ENCODE measurements around the gene TYW1. TPM values are rescaled to one million over a fixed set of nuclear protein-coding genes. Genes with fewer than 3 reads are reported as not detected.
"Not testable (repeated sequence)": the region's sequence is repeated elsewhere in the genome, so short reads cannot be mapped to it uniquely, and the experiment has no call there.

Gene TYW1
- polyA plus RNA-seq, 4 donors = 23.0 to 25.6 (median 24.2) TPM

DNA sequence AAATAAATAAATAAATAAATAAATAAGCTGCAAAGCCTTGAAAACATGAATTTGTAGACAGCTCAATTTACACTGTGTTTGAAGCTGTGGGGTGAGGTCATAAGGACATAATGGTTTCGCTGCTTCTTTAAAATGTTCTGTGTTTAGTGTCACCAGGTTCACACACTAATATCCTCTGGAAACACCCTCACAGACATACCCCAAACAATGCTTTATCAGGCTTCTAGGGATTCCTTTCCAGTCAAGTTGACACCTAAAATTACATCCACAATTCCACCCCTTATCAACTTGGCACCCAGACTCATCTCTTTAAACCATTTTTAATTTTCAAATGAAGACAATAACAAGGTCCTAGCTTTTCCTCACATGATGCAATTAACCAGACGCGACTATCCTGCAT, 7.1 kb upstream of the TYW1 start:
- DNase-seq (ENCODE audit: low read depth in 4 of 4, low spot score in 2 of 4) = not testable (repeated sequence)

DNA sequence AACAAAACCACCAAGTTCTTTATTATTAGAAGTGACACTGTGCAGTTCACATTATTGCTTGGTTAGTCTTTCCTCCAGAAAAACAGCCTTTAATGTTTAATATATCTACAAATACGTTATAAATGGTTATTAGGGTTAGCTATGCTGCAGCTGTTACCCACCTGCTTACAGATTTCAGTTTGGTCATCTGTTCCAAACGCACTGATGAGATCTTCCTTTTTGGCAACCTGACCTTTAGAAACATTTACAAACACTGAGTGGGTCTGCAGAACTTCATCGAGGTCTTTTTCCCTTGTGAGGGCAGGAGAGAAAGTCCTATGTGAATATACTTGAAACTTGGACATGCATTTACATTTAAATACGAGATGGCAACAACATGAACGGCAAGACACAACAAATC, 2.6 kb upstream of the TYW1 start:
- not testable (repeated sequence) for DNase-seq (ENCODE audit: low read depth in 4 of 4, low spot score in 2 of 4)

DNA sequence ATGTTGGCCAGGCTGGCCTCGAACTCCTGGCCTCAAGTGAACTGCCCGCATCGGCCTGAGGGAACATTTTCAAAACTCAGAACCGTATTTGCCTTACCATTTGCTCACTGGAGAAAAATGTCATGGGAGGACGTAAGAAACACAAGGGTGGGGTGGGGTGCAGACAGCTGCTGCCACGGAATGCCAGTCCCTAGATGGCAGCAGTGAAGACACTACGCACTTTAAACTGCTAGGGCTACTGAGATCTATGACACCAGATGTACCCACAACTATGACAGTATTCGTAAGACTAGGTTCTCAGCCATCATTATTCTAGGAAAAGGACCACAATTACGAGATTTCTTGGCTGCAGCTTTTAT, 2.0 kb upstream of the TYW1 start:
- DNase-seq (ENCODE audit: low read depth in 4 of 4, low spot score in 2 of 4) = peak; percentile 11 to 37 (median 27)

DNA sequence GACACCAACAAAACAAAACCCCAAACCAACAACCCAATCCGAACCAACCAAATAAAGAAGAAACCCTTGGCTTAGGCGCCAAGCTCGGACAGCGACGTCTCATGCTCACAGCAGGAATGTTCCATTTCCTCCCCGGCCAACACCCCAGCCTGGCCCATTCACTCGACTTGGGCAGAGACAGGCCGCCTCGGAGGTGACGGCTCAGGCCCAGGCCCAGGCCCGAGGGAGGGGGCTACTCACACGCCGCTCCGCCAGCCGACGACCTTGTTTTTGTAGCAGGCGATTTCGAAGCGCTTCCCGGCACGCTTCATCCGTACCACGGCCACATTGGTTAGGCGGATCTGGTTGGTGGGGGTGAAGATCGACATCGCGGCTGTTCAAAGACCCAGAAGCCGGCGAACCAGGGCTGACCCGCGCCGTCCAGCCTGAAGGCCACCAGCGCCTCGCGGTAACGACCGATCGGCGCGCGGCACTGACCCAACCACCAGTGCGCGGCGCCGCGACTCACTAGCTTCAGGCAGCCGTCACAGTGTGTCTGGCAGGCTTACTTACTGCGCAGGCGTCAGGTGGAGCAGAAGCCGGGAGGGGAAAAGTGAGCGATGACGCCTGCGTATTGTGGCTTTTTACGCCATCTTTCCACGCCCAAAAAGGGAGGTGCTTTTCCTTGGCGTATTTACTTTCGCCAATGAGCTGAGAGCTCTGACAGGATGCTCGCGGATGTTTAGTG, 1.4 kb upstream of the TYW1 start, which contains the start of gene SBDS:
TSS of gene SBDS (minus strand) at position 537 of the 727 bp plus-strand sequence. CDS start at position 368, 169 bp downstream.
- DNase-seq (ENCODE audit: low read depth in 4 of 4, low spot score in 2 of 4) = peak; percentile 84 to 97 (median 90)

DNA sequence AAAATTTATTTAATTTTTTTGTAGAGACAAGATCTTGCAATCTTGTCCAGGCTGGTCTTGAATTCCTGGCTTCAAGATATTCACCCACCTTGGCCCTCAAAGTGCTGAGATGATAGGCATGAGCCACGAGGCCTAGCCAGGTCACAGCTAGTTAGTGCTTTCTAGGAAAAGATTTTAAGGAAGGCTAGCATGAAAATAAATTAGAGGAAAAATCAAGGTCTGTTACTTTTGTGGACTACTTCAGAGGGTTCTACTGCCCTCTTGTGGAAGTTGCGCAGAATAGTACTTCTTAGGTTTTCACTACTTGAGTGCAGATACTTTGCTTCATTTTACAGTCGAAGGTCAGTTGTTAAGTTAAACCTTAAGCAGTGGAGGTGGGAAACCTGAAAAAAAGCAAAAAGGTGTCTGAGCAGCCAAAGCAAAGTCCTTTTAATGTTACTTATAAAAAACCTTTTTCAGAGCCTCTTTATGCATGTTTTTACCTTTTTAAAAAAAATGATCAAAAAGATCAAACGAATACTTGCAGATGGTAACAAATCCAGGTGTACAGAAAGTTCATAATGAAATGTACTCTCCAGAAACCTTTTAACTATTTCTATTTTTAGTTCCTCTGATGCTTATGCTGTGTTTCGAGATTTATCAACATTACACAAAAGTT, 4.1 kb downstream of the TYW1 start:
- DNase-seq (ENCODE audit: low read depth in 4 of 4, low spot score in 2 of 4) = not testable (repeated sequence)

DNA sequence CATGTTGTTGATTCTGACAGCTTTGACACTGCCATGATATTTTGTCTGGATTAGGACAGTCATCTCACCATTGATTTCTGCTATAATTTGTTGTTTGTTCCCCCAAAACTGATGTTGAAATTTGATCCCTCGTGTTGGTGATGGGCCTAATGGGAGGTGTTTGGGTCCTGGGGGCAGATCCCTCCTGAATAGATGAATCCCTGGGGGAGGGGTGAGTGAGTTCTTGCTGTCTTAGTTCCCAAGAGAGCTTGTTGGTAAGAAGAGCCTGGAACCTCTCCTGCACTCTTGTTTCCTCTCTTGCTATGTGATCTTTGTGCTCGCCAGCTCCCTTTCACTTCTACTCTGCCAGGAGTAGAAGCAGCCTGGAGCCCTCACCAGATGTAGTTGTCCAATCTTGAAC, 7.5 kb downstream of the TYW1 start:
- not testable (repeated sequence) for DNase-seq (ENCODE audit: low read depth in 4 of 4, low spot score in 2 of 4)

DNA sequence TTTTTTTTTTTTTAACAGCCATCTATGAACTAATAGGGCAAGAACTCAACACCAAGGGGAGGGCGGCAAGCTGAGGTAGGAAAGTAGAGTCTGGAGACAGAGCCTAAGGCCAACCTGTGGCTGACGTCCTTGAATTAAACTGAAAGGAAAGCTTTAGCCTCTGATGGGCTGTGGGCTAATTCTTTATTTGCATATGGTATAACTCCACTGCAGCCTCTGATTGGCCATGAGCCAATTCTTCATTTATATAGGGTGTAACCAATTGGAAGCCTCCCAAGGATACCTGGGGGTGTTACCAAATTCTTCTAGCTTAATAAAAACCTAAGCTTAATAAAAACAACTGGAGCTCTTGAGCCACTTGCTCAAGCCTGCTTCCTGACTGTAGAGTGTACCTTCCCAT, 10.3 kb downstream of the TYW1 start:
- DNase-seq (ENCODE audit: low read depth in 4 of 4, low spot score in 2 of 4) = no peak

DNA sequence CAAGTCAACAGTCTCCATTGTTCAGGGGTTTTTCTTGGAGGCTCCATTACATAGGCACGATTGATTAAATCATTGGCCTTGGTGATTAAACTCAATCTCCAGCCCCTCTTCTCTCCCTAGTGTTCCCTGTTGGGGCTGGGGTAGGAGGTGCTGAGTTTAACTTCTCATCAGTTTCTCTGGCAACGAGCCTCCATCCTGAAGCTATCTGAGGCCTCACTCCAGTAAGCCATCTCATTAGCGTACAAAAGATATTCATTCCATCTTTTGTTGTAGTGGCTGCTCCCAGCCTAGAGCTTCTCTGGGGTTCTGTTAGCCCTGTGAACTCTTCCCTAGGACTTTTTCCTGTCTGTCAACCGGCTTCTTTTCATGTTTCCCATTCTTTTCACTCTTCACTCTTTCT, 11.6 kb downstream of the TYW1 start:
- no peak for DNase-seq (ENCODE audit: low read depth in 4 of 4, low spot score in 2 of 4)

DNA sequence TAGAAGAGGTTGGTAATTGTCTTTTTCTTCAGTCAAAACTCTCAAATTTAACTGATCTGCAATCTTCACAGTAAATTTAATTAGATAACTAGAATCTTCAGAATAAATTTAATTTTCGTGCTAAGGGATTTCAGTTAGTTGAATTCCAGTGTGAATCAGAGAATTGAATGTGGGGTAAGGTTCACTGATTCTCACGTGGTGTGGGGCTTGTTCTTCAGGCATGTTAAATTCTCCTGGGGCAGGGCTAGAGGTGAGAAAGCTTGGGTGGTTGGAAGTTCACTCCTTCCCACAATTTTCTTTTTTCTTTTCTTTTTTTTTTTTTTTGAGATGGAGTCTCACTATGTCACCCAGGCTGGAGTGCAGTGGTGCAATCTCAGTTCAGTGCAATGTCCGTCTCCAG, 13.0 kb downstream of the TYW1 start:
- DNase-seq (ENCODE audit: low read depth in 4 of 4, low spot score in 2 of 4) = not testable (repeated sequence)

DNA sequence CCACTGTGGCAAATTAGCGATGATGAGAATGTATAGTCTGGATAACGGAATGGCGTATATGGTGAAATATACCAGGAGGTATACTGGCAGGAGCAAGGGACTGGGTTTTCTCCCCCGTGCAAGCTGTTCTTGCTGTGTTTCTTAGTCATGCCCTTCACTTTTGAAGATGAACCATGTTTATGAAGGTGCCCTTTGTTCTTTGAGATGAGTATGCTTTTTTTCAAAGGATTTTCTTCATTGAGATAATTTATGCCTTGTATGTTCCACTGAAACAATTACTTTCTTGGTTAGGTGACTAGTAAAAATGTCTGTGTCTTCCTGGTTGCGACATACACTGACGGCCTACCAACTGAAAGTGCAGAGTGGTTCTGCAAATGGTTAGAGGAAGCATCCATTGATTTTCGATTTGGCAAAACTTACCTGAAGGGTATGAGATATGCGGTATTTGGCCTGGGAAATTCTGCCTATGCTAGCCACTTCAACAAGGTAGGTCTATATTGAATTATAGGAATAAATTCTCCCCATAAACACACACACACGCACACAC, 17.5 kb downstream of the TYW1 start:
- not testable (repeated sequence) for DNase-seq (ENCODE audit: low read depth in 4 of 4, low spot score in 2 of 4)

DNA sequence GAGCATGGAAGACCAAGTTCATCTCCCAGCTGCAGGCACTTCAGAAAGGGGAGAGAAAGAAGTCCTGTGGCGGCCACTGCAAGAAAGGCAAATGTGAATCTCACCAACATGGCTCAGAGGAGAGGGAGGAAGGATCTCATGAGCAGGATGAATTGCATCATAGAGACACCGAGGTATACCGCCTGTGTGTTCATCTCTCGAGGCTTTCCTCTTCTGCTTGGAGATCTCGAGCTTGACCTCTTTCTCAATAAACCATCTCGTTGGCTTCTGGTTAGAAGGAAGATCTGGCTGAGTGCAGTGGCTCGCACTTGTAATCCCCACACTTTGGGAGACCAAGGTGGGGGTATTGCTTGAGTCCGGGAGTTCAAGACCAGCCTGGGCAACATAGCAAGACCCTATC, 21.3 kb downstream of the TYW1 start:
- DNase-seq (ENCODE audit: low read depth in 4 of 4, low spot score in 2 of 4) = not testable (repeated sequence)

DNA sequence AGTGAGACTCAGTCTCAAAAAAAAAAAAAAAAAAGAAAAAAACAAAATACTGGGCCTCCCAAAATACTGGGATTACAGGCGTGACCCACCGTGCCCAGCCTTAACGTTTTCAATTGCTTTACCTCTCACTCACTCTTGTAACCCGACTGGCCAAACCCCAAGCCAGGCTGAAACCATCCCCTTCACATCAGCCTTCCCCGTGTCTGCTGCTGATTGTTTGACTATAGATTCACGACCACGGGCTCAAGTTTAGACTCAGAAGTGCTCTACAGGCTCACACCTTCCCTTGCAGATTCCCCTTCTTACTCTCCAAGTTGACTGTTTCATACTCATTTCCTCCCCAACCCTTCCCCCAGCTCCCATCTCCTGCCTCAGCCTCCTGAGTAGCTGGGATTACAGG, 22.3 kb downstream of the TYW1 start:
- DNase-seq (ENCODE audit: low read depth in 4 of 4, low spot score in 2 of 4) = no peak

DNA sequence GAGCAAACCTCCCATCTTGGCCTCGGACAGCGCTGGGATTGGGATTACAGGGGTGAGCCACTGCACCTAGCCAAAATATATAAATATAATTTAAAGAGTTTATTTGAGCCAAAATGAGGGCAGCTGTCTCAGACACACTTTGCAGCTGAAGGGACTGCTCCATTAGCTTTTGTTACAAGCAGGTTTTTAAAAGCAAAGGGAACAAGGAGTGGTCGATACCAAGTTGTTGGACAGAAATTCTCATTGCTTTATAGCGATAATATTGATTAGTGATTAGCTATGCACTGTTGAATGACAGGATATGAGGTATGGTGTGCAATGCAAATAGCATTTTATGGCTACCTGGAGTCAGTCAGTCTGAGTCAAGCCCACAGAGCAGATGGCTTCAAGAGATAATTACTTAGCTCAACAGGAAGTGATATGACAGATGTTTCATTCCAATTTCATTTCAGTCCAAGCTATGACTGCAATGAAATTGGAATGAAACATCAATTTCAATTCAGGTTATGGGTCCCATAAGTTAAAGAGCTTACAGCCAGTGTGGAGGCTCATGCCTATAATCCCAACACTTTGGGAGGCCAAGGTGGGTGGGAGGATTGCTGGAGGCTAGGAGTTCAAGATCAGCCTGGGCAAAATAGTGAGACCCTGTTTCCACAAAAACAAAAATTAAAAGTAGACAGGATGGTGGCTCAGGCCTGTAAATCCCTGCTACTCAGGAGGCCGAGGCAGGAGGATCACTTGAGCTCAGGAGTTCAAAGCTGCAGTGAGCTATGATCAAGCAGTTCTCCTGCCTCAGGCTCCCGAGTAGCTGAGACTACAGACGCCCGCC, 23.1 kb downstream of the TYW1 start:
- DNase-seq (ENCODE audit: low read depth in 4 of 4, low spot score in 2 of 4) = no peak

DNA sequence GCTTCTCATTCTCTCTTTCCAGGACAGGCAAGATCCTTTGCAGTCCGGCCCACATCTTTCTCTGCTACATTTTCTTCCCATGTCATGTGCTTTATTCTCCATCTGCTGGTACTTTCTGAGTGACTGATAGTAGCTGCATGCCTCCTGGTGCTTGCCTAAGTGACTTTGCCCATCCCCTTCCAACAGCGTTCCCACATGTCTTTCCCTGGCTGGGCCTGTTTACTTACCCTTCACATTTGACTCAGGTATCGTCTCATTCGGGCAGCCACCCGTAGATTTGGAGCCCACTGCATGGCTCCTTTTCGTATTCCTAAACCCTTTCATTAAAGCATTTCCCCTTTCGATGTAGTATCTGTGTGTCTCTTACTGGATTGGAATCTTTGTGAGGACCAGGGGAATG, 24.6 kb downstream of the TYW1 start:
- no peak for DNase-seq (ENCODE audit: low read depth in 4 of 4, low spot score in 2 of 4)

DNA sequence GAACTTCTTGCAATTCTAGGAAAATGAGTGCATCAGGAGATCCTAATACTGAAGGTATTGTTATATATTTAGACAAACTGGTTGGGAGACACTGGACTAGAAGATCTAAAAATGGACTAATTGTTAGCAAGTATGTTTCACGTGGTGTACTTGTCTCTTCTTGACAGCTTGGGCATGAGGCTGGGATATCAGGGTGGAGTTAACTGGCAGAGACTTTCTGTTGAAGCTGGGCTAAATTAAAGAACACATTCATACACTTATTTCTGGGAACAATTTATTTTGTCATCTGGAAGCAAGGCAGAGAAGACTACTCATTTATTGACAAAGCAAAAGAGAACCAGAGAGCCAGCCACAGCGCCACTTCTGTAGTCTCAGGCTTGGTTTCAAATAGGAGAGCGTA, 25.9 kb downstream of the TYW1 start:
- DNase-seq (ENCODE audit: low read depth in 4 of 4, low spot score in 2 of 4) = no peak

DNA sequence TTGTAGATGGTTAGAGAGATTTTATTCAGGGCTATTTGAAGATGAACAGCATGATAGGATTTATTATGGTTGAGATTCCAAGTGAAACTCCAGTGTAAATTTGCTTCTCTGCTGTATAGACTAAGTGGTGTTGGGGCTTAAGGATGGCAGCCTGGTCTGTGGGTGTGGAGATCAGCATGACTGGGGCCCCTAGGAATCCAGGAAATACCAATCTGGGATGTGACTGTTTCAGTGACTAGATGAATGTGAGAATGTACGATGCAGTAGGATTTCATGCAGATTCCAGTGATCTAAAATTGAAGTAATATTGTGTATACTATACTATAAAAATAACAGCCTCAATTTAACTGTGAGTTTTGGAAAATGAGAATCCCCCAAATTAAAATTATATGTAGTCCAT, 28.8 kb downstream of the TYW1 start:
- not testable (repeated sequence) for DNase-seq (ENCODE audit: low read depth in 4 of 4, low spot score in 2 of 4)

DNA sequence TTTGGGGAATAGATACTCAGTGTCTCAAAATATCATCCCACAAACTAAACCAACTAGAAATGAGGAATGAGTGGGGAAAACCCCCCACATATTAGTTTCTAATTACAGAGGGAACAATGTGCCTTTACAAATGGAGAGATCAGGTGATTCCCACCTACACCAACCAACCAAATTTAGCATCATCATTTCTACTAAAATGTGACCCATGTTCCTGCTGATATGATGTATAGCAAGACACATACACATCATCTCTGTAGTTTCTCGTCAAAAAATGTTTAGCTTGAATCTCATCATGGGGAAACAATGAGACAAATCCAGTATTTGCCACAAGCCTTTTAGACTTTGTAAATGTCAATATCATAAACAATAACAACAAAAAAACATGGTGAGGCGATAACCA, 35.1 kb downstream of the TYW1 start:
- not testable (repeated sequence) for DNase-seq (ENCODE audit: low read depth in 4 of 4, low spot score in 2 of 4)

DNA sequence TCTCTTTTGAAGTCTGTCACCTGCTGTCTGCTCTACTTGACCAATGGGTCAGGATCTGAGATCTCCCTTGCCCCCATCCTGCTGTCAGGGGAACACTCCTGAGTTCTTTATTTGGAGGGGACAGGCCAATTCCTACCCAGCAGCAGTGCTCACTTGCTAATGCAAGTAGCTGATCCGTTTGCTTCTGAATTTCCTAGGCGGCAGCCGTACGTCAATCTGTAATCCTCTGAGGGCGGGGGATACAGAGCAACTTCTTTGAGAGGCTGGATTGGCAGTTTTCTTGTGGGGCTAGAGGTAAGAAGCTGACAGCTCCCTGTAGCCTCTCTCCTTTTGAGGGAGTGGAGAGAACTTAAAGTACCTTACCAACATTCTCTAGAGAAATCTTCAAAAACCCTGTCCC, 36.6 kb downstream of the TYW1 start:
- DNase-seq (ENCODE audit: low read depth in 4 of 4, low spot score in 2 of 4) = no peak

DNA sequence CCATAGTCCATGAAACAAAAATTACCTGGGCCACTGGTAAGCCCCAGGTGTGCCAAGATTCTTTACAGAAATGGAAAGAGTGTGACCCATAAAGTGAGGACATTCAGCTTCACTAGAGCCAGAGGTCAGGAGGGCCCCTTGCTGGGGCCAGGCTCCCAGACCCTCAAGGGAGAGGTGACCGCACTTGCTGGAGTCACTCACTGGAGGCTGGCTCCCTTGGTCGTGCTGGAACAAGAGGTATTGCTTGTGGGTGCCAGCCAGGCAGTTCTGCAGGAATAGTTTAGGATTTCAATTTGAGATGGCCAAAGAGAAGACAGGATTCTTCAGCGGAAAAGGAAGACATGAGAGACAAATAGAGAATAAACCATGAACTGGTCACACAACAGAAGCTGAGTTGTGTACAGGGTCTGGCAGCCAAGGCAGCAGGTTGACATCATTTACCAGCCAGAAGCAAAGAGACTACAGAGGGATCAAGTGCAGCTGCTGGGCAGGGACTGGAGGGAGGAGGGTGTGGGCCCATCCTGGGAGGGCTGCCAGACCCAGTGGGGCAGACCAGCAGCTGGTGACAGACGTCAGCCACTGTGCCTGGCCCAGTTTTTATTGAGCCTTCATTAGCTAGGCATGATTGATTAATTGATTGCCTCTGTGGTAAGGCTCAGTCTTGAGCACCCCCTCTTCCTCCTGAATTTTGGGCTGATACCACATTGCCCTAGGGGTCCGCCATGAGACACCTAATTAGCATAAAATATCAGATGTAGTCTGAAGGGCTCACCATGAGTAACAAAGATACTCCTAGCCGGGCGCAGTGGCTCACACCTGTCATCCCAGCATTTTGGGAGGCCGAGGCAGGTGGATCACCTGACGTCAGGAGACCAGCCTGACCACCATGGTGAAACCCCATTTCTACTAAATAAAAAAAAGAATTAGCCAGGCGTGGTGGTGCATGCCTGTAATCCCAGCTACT, 40.1 kb downstream of the TYW1 start:
- not testable (repeated sequence) for DNase-seq (ENCODE audit: low read depth in 4 of 4, low spot score in 2 of 4)

DNA sequence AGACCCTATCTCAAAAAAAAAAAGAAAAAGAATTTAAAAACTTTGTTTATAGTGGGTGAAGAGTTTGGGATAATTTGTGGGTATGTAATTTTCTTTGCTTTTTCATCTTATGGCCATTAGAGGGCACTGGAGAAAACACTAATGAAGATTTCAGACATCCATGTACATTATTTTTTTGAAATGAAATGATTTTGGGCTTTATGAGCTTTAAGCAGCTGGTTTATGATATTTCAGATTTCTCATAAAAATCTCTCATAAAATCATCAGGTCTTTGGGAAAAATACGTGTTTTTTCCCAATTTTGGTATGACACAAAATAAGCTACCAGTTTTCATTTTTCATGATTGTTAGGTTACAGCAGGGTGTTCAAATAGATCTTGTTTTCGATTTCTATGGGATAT, 44.2 kb downstream of the TYW1 start:
- not testable (repeated sequence) for DNase-seq (ENCODE audit: low read depth in 4 of 4, low spot score in 2 of 4)
